GM12878 (cell line): Measurements from ENCODE around the gene ETHE1. TPM values are rescaled to one million over a fixed set of nuclear protein-coding genes. Genes with fewer than 3 reads are reported as not detected.

Source experiments
- ATAC-seq: fragments of 200-7000 bp; cut with Tn5 transposase; 3 replicates; pipeline ENCODE4 v1.9.1; 2020; ENCODE audit warnings: mild to moderate bottlenecking, moderate library complexity
- BruUV-seq: library from RNA; stranded (reverse); fragments of 400-500 nt; replicated peaks from 2 replicates; lab custom pipeline; 2021; lab: Mats Ljungman, UMichigan
- CTCF ChIA-PET: fragments of 300-600 bp; sonication (Branson Sonifier 250); formaldehyde crosslinking; extraction: SDS; loops from one replicate; lab custom pipeline; 2021; ENCODE audit warnings: inconsistent platforms; lab: Yijun Ruan, JAX
- POLR2A ChIA-PET: fragments of 350-600 bp; formaldehyde crosslinking; extraction: SDS; loops from one replicate; lab custom pipeline; 2021; ENCODE audit warnings: inconsistent platforms; lab: Charles Lee
- RAD21 ChIA-PET: fragments of 300-600 bp; sonication (Branson Sonifier 250); formaldehyde crosslinking; loops from one replicate; lab custom pipeline; 2023; ENCODE audit warnings: antibody characterized with exemption; ENCODE audit not compliant: unreplicated experiment; lab: Charles Lee
- SMC1A ChIA-PET: fragments of 300-600 bp; sonication (Branson Sonifier 250); formaldehyde crosslinking; loops from one replicate; lab custom pipeline; 2023; ENCODE audit not compliant: unreplicated experiment, uncharacterized antibody; lab: Charles Lee
- DNase-seq: peaks from one replicate; pipeline ENCODE4 v3.0.0-alpha.2; 2011; ENCODE audit warnings: low read depth, low spot score
- FAIRE-seq: peaks from 3 replicates; lab custom pipeline; 2011; peaks lifted over from hg19 to GRCh38; lab: Jason Lieb, UNC
- H2AFZ ChIP-seq: 2 replicates; pipeline ENCODE4 v1.6.0; 2011; ENCODE audit warnings: low read depth, low read length, control low read depth; ENCODE audit not compliant: control insufficient read depth
- H3K27ac ChIP-seq: 2 replicates; pipeline ENCODE4 v1.5.1; 2011; ENCODE audit warnings: control low read depth; ENCODE audit not compliant: control insufficient read depth, insufficient read depth
- H3K27me3 ChIP-seq, 2 experiments: replicated peaks in 1 of 2; 2 replicates each; pipeline versions ENCODE4 v1.6.0 to v1.6.1; 2011; ENCODE audit warnings: low read length in 1 of 2; ENCODE audit not compliant: control insufficient read depth in 2 of 2, insufficient read depth in 2 of 2
- H3K36me3 ChIP-seq, 2 experiments: 2 replicates each; pipeline ENCODE4 v1.5.1; 2011; ENCODE audit warnings: low read length in 1 of 2; ENCODE audit not compliant: control insufficient read depth in 2 of 2, insufficient read depth in 2 of 2
- H3K4me1 ChIP-seq: 2 replicates; pipeline ENCODE4 v1.6.1; 2011; ENCODE audit warnings: mild to moderate bottlenecking, low read length, moderate library complexity, mixed read lengths; ENCODE audit not compliant: control insufficient read depth, insufficient read depth
- H3K4me2 ChIP-seq: 2 replicates; pipeline ENCODE4 v1.6.0; 2011; ENCODE audit warnings: control low read depth; ENCODE audit not compliant: control insufficient read depth, insufficient read depth
- H3K4me3 ChIP-seq: fragments of 200-600 bp; sonication (generic); 2 replicates; pipeline ENCODE4 v1.5.1; 2016
- H3K79me2 ChIP-seq: 2 replicates; pipeline ENCODE4 v1.6.0; 2011; ENCODE audit warnings: low read length; ENCODE audit not compliant: control insufficient read depth, insufficient read depth
- H3K9ac ChIP-seq: 2 replicates; pipeline ENCODE4 v1.8.0; 2011; ENCODE audit warnings: low read length, control low read depth, mixed read lengths; ENCODE audit not compliant: control insufficient read depth, insufficient read depth
- H3K9me3 ChIP-seq: replicated peaks from 3 replicates; pipeline ENCODE4 v1.5.1; 2011; ENCODE audit warnings: mild to moderate bottlenecking, low read length; ENCODE audit not compliant: control insufficient read depth, insufficient read depth
- H4K20me1 ChIP-seq: 2 replicates; pipeline ENCODE4 v1.6.0; 2011; ENCODE audit not compliant: control insufficient read depth, insufficient read depth
- ATF2 ChIP-seq: IDR thresholded peaks from 2 replicates; pipeline ENCODE4 v1.6.1; 2012; ENCODE audit warnings: low read length, inconsistent platforms
- BMI1 ChIP-seq: fragments of 450-650 bp; IDR thresholded peaks from 2 replicates; pipeline ENCODE4 v1.6.1; 2016; ENCODE audit warnings: mild to moderate bottlenecking, moderate library complexity, borderline replicate concordance
- CHD4 ChIP-seq: fragments of 200-600 bp; sonication (generic); IDR thresholded peaks from 2 replicates; pipeline ENCODE4 v1.6.1; 2016; ENCODE audit warnings: mild to moderate bottlenecking
- E2F4 ChIP-seq: IDR thresholded peaks from 2 replicates; pipeline ENCODE4 v1.6.1; 2012; ENCODE audit warnings: low read depth, low read length, improper control_type of control experiment
- ELK1 ChIP-seq: IDR thresholded peaks from 2 replicates; pipeline ENCODE4 v1.6.1; 2012; ENCODE audit warnings: low read depth, low read length, improper control_type of control experiment
- KAT2A ChIP-seq: conservative IDR thresholded peaks from 2 replicates; pipeline ENCODE4 v1.6.1; 2011; ENCODE audit warnings: low read depth, low read length; ENCODE audit not compliant: control insufficient read depth
- LARP7 ChIP-seq: fragments of 450-650 bp; IDR thresholded peaks from 2 replicates; pipeline ENCODE4 v1.6.1; 2017; ENCODE audit warnings: mild to moderate bottlenecking
- PAX8 ChIP-seq: fragments of 450-650 bp; IDR thresholded peaks from 2 replicates; pipeline ENCODE4 v1.6.1; 2017; ENCODE audit warnings: mild to moderate bottlenecking, moderate library complexity
- SKIL ChIP-seq: fragments of 450-650 bp; IDR thresholded peaks from 2 replicates; pipeline ENCODE4 v1.6.1; 2017; ENCODE audit warnings: mild to moderate bottlenecking, low read depth, inconsistent platforms; ENCODE audit not compliant: poor library complexity, severe bottlenecking
- USF1 ChIP-seq: IDR thresholded peaks from 2 replicates; pipeline ENCODE4 v1.6.1; 2011; ENCODE audit warnings: borderline replicate concordance, low read depth, mild to moderate bottlenecking, moderate library complexity, mixed read lengths, low read length; ENCODE audit not compliant: insufficient read depth; ENCODE audit errors: extremely low read length
- ZNF592 ChIP-seq: fragments of 450-650 bp; IDR thresholded peaks from 2 replicates; pipeline ENCODE4 v1.6.1; 2017; ENCODE audit warnings: mild to moderate bottlenecking, moderate library complexity
- WGBS: methylation state at CpG from one replicate; pipeline ENCODE4 v1.1.6; 2016; ENCODE audit warnings: low lambda C conversion rate; ENCODE audit not compliant: insufficient replicate concordance, insufficient coverage; ENCODE audit errors: missing lambda C conversion rate; 5-methylcytosine and 5-hydroxymethylcytosine counted together
- in situ Hi-C: fragments of 300-500 bp; cut with MboI; formaldehyde crosslinking; loops from 9 replicates; pipeline ENCODE4 v1.14.3; 2018; ENCODE audit warnings: mixed read lengths
- intact Hi-C: fragments of 100-400 bp; cut with micrococcal nuclease; formaldehyde crosslinking; loops from one replicate; pipeline ENCODE4 v1.14.2; 2022; ENCODE audit not compliant: unreplicated experiment
- polyA plus RNA-seq, 11 experiments: library from polyadenylated mRNA; depleted of rRNA in 4 of 11; unstranded in 6 of 11; stranded (reverse) in 5 of 11; fragments of >200 nt; fragmentation: Nextera tagmentation in 4 of 11; fragmentation: Illumina TruSeq in 1 of 11; extraction: Ambion mirVana in 4 of 11; extraction: Trizol in 1 of 11; gene quantifications; 1 replicate in 1 of 11; 2 replicates in 10 of 11; pipeline versions ENCODE4 v1.2.1 to v1.2.3, GENCODE V29; 2011 to 2016; ENCODE audit warnings: inconsistent platforms in 2 of 11, missing spikeins in 2 of 11, low read depth in 1 of 11
- total RNA-seq, 4 experiments: library from RNA; depleted of rRNA in 3 of 4; stranded (reverse); fragments of >200 nt in 3 of 4; fragmentation: Illumina TruSeq in 1 of 4; extraction: Trizol in 1 of 4; gene quantifications; 2 replicates each; pipeline versions ENCODE4 v1.2.1 to v1.2.3, GENCODE V29; 2013 to 2021

Gene ETHE1
- total and polyA plus RNA-seq, 10 of the 15 experiments (the other 5 are each of a cell fraction or from before 2014, with no cell fraction given): 22.1 to 155 (median 52.7) TPM

GRCh38 chr19:43534305-43534815 lies 7.4 kb upstream of the ETHE1 start:
- intact Hi-C loops (no loop called here), in situ Hi-C loops (no loop called here)
- no peak overlapping the region for H3K9ac ChIP-seq
- SMC1A ChIA-PET: interaction anchor here (0.9 to 2.2 kb wide), 5 partner anchors 10 to 88 kb away, joined by 4 to 7 read pairs (median 5); partner anchors contain the start of gene XRCC1
- H3K79me2 ChIP-seq: no peaks in the 10 kb centered on the region
- WGBS: 98% methylated on average over 17 of the region's 17 CpGs
- CTCF ChIA-PET: interaction anchor here (1.1 to 4.9 kb wide), 7 partner anchors 15 to 87 kb away, joined by 4 to 36 read pairs (median 15); partner anchors contain the start of gene IRGQ
- H4K20me1 ChIP-seq: no peaks in the 10 kb centered on the region
- BruUV-seq: no TSS peak
- H3K4me1 ChIP-seq: peaks cover 8% of the 10 kb centered on the region; the same call in 1 of the 2 replicates
- no peak overlapping the region; the same call in 1 of the 2 replicates for H2AFZ ChIP-seq
- peak overlapping the region; percentile 81; the same call in 1 of the 2 replicates for H3K4me2 ChIP-seq
- no peak overlapping the region for H3K4me3 ChIP-seq
- ATAC-seq: no peak
- no peaks in the 10 kb centered on the region; a peak in 1 of 4 replicates for H3K36me3 ChIP-seq
- no peaks in the 10 kb centered on the region for H3K27me3 ChIP-seq
- POLR2A ChIA-PET: interaction anchor here (1.0 to 2.9 kb wide), 5 partner anchors 23 to 60 kb away, joined by 3 to 16 read pairs (median 8); partner anchors contain the start of genes IRGQ, PINLYP and XRCC1
- FAIRE-seq: no peak
- DNase-seq: no peak
- H3K27ac ChIP-seq: no peak overlapping the region
- RAD21 ChIA-PET: interaction anchor here (0.6 to 2.4 kb wide), 4 partner anchors 61 to 143 kb away, joined by 3 to 18 read pairs (median 10); partner anchors contain the start of genes IRGQ and ZNF576
- no peaks in the 10 kb centered on the region; the same call in 2 of the 3 replicates for H3K9me3 ChIP-seq
- no peak for TF ChIP-seq BMI1
- no peak for TF ChIP-seq ELK1
- no peak for TF ChIP-seq ATF2
- TF ChIP-seq ZNF592: no peak
- no peak for TF ChIP-seq SKIL
- no peak for TF ChIP-seq CHD4
- TF ChIP-seq PAX8: no peak
- TF ChIP-seq KAT2A: no peak
- TF ChIP-seq LARP7: no peak
- no peak for TF ChIP-seq E2F4
- no peak for TF ChIP-seq USF1
